Stimulated activated CD8-positive, alpha-beta memory T cell treated with anti-CD3 and anti-CD28 coated beads, Interleukin-7, amount 100 ng/mL, for 48 hours (primary cell): ENCODE results near the gene NFKBIZ.

Experiments
- DNase-seq, 2 donors: peaks; one replicate each; pipeline ENCODE4 v3.0.0-alpha.2; 2020; ENCODE audit warnings: low read depth in 1 of 2; ENCODE audit errors: extremely low read depth in 1 of 2

NFKBIZ gene

DNA sequence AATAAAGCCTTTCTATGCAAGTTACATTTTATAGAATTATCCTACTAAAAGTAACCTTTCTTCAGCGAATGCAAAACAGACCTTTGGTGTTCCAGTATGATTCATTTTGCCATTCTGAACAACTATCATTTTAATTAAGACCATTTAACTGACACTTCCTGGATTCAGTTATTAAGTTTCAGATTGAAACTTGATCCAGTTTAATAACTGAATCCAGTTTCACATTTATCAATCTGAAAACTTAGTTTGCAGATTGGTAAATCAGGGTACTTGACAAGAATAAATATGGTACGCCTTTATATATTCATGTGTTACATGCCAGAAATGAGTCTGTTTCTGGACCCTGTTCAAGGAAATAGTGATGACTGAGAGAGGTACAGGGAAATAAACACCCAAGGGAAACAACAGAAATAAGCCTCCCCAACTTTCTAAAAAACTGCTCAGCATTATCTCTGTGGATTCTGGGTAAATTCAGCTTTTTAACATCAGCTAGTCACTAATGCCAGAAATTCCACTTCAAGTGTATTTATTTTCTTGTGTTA, 23.3 kb upstream of the NFKBIZ start:
- no peak for DNase-seq

DNA sequence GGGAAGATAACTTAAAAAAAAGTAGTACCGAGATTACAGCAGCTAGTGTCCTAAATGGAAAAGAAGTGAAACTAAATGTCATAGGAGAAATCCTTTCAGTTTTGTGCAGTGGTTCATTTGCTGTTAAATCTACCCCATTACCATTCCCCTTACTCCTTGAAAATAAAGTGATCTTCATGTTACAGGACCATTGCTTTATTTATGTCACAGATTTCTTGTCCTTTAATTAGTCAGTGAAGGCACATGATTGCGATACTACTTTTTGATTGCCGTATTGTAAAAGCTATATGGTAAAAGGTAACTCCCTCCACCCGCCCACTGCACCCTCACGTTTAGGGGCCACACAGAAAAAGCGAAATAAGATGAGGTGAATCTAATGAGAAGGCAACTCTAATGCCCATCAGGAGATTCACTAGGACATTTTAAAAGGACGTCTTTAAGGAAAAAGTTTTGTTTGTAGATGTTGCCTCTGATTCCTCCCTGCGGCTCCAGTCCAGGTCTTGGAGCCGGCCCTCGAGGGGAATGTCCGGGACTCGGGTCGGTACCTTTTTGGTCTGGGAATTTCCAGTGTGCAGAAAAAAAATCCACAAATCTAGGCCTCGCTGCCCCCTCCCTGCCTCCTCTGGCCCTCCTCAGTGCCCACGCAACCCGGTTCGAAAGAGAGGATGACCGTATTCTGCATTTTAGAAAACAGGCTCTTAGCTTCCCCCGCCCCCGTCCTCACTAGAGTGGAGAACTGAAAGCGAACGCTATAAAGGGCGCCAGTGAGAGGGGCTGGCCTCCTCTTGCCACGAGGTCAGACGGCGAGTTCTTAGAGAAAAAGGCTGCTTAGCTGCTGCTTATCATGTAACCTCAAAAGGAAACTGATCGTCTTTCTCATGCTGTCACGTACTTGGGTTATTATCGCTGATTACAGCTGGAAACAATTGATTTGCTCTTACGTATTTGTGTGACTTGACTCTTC, 21.8 kb upstream of the NFKBIZ start:
- DNase-seq = peak; percentile 72 to 93

DNA sequence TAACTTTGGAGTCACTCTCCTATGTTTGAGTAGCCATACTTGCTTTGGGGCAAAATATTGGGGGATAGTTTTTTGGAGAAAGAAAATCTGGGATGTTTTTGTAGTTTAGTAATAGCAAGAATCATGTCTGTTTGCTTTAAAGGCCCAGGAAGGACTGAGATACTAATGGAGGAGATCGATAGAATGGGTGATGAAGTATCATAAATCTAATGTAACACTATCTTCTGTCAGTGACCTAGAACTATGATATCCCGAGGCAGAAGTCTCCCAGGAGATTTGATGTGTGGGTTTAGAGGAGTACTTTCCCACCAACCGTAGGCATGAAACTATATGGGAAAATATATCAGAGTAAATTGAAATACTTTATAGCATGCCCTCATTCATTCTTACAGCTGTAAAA, 21.0 kb upstream of the NFKBIZ start:
- DNase-seq = no peak

DNA sequence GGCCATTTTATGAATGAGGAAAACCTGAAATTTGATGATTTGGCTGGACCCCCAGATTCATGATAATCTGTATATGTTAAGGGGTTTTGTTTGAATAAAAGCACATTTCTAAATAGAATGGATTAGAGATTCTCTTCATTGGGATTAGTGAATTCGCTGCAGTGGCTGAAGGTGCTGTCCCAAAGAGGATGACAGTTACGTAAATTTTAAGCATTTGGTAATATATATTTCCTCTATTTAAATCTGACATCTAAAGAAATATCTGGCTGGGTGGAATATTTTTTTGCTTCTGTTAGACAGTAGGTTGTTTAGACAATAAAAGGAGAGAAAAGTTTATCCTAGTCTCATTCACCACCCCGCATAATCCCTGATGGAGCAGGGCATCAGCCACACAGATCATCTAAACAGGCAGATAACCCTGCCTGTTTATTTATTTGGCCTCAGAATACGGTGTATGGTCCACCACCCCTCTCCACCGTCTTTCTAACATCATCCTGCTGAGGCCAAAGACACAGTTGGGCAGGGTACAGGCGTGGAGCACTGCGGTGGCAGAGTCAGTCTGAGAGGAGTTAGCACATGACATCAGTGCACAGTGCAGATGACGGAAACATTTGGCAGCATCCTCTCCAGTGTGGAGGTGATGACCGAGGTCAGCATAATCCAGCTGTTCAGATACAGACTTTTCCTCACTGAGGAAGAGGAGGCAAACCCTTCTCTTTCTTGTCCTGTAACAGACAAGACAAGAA, 20.4 kb upstream of the NFKBIZ start:
- DNase-seq = peak in 1 of 2 donors; percentile 59

DNA sequence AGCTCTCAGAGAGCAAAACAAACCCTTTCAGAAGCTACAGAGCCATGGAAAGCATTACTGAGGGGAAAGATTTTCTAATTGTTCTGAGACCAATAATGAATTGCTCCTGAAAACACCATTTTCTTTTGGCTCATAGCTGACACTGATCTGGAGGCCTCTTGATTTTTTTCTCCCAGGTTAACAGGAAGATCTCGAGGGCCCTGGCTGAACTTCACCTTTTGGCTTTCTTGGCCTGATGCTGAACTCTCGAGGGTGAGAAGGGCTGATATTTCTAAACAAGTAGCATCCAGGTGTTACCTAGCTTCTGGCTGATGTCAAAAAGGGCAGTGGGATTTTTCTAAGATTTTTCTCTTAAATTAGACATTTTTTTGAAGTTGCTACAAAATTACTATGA, 19.9 kb upstream of the NFKBIZ start:
- DNase-seq = no peak

DNA sequence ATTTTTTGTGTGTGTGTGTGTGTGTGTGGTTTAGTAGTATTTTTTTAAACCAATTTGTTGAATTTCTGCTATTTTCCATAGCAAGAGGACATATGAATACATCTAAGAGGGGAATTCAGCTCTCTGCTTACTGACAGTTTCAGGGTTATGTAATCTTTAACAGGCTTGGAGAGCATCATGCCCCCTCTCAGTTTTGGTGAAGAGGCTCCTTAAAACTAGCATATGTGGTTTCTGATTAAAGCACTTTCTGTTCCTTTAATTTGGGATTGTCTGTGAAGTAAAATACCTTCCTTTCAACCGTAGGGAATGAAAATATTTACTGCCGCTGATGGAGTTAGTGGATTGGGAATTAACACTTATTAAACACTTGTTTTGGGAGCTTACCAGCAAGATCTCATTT, 19.4 kb upstream of the NFKBIZ start:
- DNase-seq = no peak

DNA sequence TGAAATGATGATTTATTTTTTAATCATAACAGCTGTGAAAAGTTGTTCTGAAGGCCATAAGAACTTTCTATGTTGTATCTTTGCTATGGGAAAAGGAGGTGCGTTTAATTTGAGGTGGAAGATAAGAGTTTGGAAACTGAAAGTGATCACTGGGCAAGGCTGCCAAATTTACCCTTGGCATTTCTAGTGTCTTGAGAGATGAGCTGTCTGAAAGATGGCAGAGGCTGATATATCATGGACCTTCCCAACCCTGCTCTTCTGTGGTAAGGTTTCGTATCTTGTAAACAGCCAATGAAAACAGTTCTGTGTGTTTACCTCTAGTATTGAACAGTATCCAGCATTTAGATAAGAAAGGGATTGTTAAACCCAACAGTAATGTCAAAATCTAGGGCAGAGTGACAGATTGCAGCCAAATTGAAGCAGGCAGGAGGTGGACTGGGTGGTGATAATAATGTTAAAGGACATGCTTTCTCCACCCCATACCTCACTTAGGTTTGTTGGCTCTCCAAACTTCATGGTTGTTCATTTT, 15.8 kb upstream of the NFKBIZ start:
- no peak for DNase-seq

DNA sequence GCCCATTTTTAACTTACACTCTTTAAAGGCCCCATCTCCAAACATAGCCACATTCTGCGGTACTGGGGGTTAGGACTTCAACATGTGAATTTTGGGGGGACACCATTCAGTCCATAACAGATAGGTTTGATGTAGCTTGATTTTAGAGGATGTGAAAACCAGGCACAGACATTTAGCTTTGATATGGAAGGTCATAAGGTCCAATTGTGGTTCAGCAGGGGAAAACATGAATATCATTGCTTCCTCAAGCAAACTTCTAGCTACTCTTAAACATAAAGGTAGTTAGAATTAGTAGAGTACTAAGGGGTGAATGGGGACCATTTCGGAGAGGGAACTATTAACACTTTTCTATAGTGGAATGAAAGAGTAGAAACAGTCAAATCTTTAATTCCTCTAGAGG, 13.6 kb upstream of the NFKBIZ start:
- no peak for DNase-seq

DNA sequence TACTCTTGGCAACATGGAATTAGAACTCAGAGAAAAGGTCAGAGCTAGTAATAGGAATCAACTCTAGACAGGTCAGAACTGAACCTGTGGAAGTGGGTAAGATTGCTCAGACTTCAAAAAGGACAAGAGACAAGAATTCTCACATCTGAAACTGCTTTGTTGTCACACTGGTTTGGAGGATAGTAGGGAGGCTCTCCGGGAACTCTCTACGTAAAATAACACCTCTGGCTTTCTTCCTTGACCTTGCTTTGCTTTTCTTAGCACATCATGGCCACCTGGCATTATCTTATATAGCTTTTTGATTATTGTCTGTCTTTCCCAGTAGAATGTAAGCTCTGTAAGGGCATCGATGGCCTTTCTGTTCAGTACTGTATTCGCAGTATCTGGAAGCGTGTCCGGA, 13.2 kb upstream of the NFKBIZ start:
- no peak for DNase-seq

DNA sequence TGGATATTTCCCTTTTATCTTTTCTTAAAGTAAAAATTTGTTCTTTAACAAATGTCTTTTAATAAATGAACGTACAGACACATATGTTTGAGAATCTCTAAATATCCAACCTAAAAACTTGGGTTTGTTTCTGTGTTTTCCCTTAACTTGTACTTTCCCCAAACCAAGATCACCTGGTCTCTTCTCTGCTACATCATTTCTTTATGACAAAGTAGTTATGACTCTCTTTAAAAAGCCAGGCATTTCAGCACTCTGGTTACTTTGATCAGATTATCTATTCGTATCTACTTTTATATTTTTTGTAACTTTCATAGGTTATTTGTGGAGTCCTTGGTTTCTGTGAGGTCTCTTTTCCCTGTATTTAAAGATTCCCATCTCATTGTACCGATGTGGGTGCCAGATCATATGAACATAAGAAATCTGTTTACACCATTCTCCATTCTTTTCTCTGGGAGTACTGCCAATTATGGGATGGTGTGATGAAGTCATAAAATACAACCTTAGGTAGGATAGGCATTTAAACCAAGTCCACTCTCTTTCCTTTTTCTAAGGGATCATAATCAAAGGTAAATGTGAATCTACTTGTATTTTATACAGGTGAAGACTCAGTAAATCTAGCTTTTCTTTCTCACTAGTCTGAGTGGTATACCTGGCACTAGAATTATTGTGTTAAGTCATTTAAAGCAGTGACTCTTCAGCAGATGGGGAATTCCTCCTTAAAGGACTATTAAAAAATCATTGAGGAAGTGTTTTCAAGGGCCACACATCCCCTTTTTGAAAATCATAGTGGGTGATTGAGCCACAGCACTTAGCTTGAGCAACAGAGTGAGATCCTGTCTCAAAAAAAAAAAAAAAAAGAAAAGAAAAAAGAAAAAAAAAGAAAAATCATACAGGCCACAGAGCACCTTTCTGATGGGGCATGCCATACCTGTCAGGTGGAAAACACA, 12.4 kb upstream of the NFKBIZ start:
- no peak for DNase-seq

DNA sequence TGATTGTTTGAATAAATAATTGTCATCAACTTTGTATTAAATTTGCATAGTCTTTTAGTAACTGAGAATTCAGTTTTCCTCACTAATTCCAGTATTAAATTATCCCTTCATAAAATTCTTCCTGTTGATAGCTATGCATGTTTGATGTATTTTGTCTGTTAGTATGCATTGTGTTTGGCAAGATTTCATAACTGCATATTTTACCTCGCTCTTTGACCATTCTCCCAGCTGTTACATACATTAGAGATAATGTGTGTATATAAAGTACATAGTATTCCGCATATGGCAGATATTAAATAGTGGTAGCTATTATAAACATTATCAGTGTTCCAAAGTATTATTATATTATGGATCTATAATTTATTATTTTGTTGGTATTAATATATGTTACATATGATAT, 10.6 kb upstream of the NFKBIZ start:
- DNase-seq = no peak

DNA sequence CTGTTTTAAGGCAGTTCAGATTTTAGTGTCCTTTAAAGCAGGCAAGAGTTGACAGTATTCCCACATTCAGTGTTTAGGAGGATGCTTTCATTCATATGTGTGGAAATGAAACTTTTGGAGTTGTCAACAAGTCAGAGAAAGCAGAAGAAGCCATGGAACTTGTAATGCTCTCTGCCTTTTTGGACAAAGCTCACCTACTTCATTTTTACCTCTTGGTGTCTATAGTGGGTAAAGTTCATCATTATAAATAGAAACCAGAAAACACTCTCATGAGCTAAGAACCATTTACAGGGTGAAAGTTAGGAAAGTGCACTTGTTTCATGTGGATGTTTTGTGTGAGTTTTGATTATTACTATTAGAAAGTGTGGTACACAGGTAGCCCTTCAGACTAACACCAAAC, 9.2 kb upstream of the NFKBIZ start:
- DNase-seq = no peak

DNA sequence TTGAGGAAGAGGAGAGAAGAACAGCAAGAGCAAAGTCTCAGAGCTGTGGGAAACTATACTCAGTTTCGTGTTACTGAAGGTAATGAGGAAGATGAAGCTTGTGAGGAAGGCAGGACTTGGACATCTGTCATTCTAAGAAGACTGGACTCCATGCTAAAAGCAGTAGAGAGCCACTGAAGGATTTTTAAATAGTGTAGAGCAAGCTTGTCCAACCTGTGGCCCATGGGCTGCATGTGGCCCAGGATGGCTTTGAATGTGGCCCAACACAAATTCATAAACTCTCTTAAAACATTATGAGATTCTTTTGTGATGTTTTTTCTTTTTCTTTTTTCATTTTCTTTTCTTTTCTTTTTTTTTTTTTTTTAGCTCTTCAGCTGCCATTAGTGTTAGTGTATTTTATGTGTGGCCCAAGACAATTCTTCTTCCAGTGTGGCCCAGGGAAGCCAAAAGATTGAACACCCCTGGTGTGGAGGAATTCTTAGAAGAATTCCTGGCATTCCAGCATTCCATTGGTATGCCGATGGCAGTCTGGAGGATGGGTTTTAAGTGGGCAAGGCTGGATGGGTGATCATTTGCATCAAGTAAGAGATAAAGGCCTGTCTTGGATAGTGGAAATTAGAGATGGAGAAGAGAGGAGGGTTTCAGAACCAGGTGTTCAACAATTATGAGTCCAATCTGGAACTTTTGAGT, 6.9 kb upstream of the NFKBIZ start:
- no peak for DNase-seq

DNA sequence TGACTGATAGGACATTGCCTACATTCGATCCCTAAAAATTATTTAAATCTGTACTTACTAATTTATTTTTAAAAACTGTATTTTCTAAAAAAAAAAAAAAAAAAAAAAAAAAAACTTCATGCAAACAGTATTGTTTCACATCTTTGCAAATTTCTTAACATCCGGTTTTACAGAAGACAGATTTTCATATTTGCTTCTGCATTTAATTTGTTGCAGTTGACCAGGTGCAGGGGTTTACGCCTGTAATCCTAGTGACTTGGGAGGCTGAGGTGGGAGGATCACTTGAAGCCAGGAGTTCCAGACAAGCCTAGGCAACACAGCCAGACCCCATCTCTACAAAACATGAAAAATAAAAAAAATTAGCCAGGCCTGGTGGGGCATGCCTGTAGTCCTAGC, 6.4 kb upstream of the NFKBIZ start:
- no peak for DNase-seq

DNA sequence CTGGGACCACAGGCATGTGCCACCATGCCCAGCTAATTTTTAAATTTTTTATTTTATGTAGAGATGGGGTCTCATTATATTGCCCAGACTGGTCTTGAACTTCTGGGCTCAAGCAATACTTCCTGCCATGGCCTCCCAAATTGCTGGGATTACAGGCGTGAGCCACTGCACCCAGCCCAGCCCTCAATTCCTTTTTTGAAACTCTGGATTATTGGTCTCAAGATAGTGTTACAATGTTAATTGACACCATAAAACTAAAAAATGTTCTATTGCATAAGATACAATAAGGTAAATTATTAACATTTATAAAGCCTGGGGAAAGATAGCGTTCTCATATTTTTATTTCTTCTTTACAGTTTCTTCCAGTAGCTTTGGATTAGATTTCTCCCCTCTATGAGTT, 3.9 kb upstream of the NFKBIZ start:
- DNase-seq = no peak

DNA sequence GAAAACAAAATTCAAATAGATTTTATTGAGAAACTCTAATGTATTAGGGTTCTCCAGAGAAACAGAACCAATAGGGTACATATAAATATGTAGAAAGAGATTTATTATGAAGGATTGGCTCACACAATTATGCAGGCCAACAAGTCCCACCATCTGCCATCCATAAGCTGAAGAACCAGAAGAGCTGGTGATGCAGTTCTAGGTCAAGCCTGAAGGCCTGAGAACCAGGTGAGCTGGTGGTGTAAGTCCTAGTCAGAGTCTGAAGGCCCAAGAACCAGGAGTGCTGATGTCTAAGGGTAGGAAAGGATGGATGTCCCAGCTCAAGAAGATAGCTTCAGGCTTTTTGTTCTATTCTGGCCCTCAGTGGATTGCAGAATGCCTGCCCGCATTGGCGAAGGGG, 2.6 kb upstream of the NFKBIZ start:
- no peak for DNase-seq

DNA sequence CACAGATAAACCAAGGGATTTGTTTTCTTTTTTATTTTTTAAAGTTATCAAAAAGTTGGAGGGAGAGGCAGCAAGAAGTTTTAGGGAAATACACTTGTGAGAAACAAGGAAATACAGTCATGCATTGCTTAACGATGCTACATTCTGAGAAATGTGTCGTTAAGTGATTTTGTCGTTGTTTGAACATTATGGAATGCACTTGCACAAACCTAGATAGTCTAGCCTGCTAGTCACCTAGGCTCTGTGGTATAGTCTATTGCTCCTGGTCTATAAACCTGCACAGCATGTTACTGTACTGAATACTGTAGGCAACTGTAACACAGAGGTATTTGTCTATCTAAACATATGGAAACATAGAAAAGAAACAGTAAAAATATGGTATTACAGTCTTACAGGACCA, 2.0 kb upstream of the NFKBIZ start:
- no peak for DNase-seq

DNA sequence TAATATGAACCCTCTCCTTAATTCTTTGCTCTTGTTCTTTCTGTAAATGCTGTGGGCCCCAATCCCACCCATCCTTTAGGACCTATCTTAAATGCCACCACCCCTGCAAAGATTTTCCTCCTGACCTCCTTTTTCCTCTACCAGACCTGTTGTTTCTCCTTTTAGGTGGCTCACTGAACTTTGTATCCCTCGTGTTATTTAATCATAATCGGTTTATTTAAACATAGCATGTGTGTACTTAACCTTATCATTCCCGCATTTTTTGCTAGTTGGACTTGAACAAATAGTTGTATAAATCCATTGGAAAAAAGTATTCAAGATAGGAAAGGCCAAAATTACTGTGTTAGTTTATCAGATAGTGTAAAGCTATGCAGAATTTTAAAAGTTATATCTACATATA, 988 bp upstream of the NFKBIZ start:
- no peak for DNase-seq

DNA sequence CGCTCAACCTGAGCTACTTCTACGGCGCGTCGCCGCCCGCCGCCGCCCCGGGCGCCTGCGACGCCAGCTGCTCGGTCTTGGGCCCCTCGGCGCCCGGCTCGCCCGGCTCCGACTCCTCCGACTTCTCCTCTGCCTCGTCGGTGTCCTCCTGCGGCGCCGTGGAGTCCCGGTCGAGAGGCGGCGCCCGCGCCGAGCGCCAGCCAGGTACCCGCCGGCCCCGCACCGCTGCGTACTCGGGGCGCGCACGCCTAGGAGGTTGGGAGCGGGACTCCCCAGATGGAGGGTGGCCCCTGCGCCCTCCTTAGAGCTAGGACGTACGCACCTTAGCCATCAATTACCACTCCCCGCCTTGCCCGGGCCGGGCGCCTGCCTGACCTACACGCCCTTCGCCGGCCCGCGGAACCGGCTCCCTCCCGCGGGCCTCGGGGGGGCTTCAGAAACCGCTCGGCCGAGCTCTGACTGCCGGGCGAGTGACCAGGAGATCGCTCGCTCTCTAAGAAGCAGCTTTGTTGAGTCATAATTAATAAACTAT, 466 bp downstream of the NFKBIZ start:
- peak in 1 of 2 donors; percentile 17 for DNase-seq
